DND-41 (cell line): ENCODE data around the gene GPAT3.

Experiments used
- ATAC-seq: fragments of 200-7000 bp; cut with Tn5 transposase; 3 replicates; pipeline ENCODE4 v1.9.1; 2021; ENCODE audit warnings: low read depth; ENCODE audit not compliant: insufficient read depth
- DNase-seq: peaks from one replicate; pipeline ENCODE4 v3.0.0-alpha.2; 2020
- H2AFZ ChIP-seq: 2 replicates; pipeline ENCODE4 v1.6.0; 2012; ENCODE audit warnings: low read depth, low read length
- H3K27ac ChIP-seq: 2 replicates; pipeline ENCODE4 v1.5.1; 2012; ENCODE audit warnings: low read length, inconsistent platforms
- H3K27me3 ChIP-seq: fragments of 200-600 bp; sonication (generic); 2 replicates; pipeline ENCODE4 v1.6.0; 2012; ENCODE audit warnings: low read length, mild to moderate bottlenecking, inconsistent platforms; ENCODE audit not compliant: insufficient read depth, poor library complexity
- H3K36me3 ChIP-seq: 2 replicates; pipeline ENCODE4 v1.5.1; 2012; ENCODE audit warnings: low read length, inconsistent platforms; ENCODE audit not compliant: insufficient read depth
- H3K4me1 ChIP-seq: 2 replicates; pipeline ENCODE4 v1.5.1; 2012; ENCODE audit warnings: mild to moderate bottlenecking, low read length; ENCODE audit not compliant: insufficient read depth
- H3K4me2 ChIP-seq: 2 replicates; pipeline ENCODE4 v1.6.0; 2012; ENCODE audit warnings: mild to moderate bottlenecking, moderate library complexity, low read length, inconsistent platforms; ENCODE audit not compliant: insufficient read depth
- H3K4me3 ChIP-seq, 2 experiments: fragments of 200-600 bp in 1 of 2; shearing (Covaris generic) in 1 of 2; 2 replicates each; pipeline ENCODE4 v1.5.1; 2012 to 2016; ENCODE audit warnings: inconsistent platforms in 2 of 2, low read length in 2 of 2, mild to moderate bottlenecking in 2 of 2, low read depth in 1 of 2, moderate library complexity in 1 of 2
- H3K79me2 ChIP-seq: 2 replicates; pipeline ENCODE4 v1.6.0; 2012; ENCODE audit warnings: low read length, inconsistent platforms; ENCODE audit not compliant: insufficient read depth
- H3K9ac ChIP-seq: 2 replicates; pipeline ENCODE4 v1.6.0; 2012; ENCODE audit warnings: low read depth, mild to moderate bottlenecking, inconsistent platforms, low read length, moderate library complexity
- H3K9me3 ChIP-seq: 2 replicates; pipeline ENCODE4 v1.5.1; 2012; ENCODE audit warnings: low read length, moderate library complexity, mild to moderate bottlenecking, inconsistent platforms; ENCODE audit not compliant: insufficient read depth, severe bottlenecking
- H4K20me1 ChIP-seq: 2 replicates; pipeline ENCODE4 v1.6.0; 2012; ENCODE audit warnings: low read length; ENCODE audit not compliant: insufficient read depth
- EZH2 ChIP-seq: IDR thresholded peaks from 3 replicates; pipeline ENCODE4 v1.6.1; 2012; ENCODE audit warnings: borderline replicate concordance, low read depth, mild to moderate bottlenecking, moderate library complexity, low read length, inconsistent platforms; ENCODE audit not compliant: severe bottlenecking
- TF ChIP-seq, protein P1 (sequence below): IDR thresholded peaks from 2 replicates; pipeline ENCODE4 v1.5.1; 2012; ENCODE audit warnings: borderline replicate concordance, low read length, moderate library complexity, mild to moderate bottlenecking; ENCODE audit not compliant: poor library complexity, severe bottlenecking; ENCODE audit errors: extremely low read depth

Gene GPAT3

DNA sequence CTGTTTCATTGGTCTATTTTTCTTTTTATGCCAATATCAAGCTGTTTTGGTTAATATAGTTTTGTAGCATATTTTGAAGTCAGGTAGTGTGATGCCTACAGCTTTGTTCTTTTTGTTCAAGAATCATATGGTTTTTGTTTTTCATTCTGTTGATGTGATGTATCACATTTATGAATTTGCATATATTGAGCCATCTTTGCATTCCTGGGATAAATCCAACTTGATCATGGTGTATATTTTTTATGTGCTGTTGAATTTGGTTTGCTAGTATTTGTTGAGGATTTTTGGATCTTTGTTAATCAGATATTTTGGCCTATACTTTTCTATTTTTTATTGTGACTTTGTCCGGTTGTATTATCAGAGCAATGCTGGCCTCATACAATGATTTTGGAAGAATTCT is 74.8 kb downstream of the GPAT3 start:
- Histone ChIP-seq H3K4me3 (no peak overlapping the region), H3K79me2 (no peaks in the 10 kb centered on the region), H3K4me2 (no peak overlapping the region), H3K36me3 (no peaks in the 10 kb centered on the region), H3K9ac (no peak overlapping the region), H2AFZ (no peak overlapping the region), H3K9me3 (peaks cover 9% of the 10 kb centered on the region), H4K20me1 (no peaks in the 10 kb centered on the region), H3K27ac (no peak overlapping the region), H3K27me3 (no peaks in the 10 kb centered on the region), H3K4me1 (no peaks in the 10 kb centered on the region)
- no peak for ATAC-seq
- TF ChIP-seq, protein P1, sequence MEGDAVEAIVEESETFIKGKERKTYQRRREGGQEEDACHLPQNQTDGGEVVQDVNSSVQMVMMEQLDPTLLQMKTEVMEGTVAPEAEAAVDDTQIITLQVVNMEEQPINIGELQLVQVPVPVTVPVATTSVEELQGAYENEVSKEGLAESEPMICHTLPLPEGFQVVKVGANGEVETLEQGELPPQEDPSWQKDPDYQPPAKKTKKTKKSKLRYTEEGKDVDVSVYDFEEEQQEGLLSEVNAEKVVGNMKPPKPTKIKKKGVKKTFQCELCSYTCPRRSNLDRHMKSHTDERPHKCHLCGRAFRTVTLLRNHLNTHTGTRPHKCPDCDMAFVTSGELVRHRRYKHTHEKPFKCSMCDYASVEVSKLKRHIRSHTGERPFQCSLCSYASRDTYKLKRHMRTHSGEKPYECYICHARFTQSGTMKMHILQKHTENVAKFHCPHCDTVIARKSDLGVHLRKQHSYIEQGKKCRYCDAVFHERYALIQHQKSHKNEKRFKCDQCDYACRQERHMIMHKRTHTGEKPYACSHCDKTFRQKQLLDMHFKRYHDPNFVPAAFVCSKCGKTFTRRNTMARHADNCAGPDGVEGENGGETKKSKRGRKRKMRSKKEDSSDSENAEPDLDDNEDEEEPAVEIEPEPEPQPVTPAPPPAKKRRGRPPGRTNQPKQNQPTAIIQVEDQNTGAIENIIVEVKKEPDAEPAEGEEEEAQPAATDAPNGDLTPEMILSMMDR = no peak
- TF ChIP-seq EZH2 = no peak
- DNase-seq = no peak

DNA sequence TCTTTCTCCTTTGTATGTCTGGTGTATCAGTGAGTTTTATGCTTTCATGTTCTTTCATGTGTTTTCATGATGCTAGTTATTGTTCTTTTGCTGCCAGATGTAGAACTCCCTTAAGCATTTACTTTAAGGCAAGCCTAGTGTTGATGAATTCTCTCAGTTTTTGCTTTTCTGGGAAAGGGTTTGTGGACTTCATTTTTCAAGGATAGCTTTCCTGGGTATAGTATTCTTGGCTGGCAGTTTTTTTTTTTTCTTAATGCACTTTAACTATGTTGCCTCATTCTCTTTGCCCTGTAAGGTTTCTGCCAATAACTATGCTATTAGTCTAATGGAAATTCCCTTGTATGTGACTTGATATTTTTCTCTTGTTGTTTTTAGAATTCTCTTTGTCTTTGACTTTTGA is 77.1 kb downstream of the GPAT3 start:
- no peak for ATAC-seq
- H3K36me3 ChIP-seq = no peaks in the 10 kb centered on the region
- H3K27ac ChIP-seq = no peak overlapping the region

DNA sequence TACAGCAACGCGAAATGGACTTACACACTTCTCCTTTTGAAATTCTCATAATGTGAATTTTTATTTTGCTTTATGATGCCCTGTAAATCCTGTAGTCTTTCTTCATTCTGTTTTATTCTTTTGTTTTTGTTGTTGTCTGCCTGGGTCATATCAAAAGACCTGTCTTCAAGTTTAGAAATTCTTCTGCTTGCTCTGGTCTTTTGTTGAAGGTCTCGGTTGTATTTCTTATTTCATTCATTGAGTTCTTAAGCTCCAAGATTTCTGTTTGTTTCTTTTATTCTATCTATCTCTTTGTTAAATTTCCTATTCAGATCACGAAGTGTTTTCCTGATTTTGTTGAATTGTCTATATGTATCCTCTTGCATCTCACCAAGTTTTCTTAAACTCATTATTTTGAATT is 78.1 kb downstream of the GPAT3 start:
- Histone ChIP-seq H3K27me3 (peaks cover 3% of the 10 kb centered on the region), H3K4me1 (no peaks in the 10 kb centered on the region), H3K9me3 (peaks cover 9% of the 10 kb centered on the region), H3K79me2 (no peaks in the 10 kb centered on the region), H2AFZ (no peak overlapping the region), H3K9ac (no peak overlapping the region), H3K4me2 (no peak overlapping the region), H3K36me3 (no peaks in the 10 kb centered on the region), H3K27ac (no peak overlapping the region), H3K4me3 (no peak overlapping the region), H4K20me1 (no peaks in the 10 kb centered on the region)
- no peak for TF ChIP-seq EZH2
- TF ChIP-seq, protein P1 = no peak
- no peak for DNase-seq
- ATAC-seq = no peak

More for the DNA sequence above, 77.1 kb downstream of the GPAT3 start:
- TF ChIP-seq EZH2 = no peak
- TF ChIP-seq, protein P1 = no peak
- H3K4me2 ChIP-seq = no peak overlapping the region
- no peak for DNase-seq
- H3K9ac ChIP-seq = no peak overlapping the region
- H3K4me1 ChIP-seq = no peaks in the 10 kb centered on the region
- peaks cover 9% of the 10 kb centered on the region for H3K9me3 ChIP-seq
- H2AFZ ChIP-seq = no peak overlapping the region
- no peaks in the 10 kb centered on the region for H4K20me1 ChIP-seq
- H3K27me3 ChIP-seq = peaks cover 3% of the 10 kb centered on the region
- H3K4me3 ChIP-seq = no peak overlapping the region
- no peaks in the 10 kb centered on the region for H3K79me2 ChIP-seq

DNA sequence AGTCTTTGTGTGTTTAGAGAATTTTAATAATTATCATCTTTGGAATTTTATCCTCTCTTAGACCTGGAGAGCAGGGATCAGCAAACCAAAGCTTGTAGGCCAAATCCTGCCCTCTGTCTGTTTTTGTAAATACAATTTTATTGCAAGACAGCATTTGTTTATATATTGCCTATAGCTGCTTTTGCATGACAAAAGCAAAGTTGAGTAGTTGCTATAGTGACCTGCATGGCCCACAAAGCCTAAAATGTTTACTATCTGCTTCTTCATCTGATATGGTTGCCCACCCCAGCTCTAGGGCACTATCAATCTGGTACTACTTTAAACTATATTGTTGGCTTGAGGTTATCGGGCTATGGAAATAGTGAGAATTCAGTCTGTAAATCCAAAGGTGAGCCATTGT is 80.3 kb downstream of the GPAT3 start:
- Histone ChIP-seq H3K27me3 (peaks cover 3% of the 10 kb centered on the region), H3K4me2 (no peak overlapping the region)
- ATAC-seq = no peak

More for the DNA sequence above, 80.3 kb downstream of the GPAT3 start:
- H4K20me1 ChIP-seq = no peaks in the 10 kb centered on the region
- no peak overlapping the region for H3K27ac ChIP-seq
- no peaks in the 10 kb centered on the region for H3K4me1 ChIP-seq
- no peak for DNase-seq
- no peak overlapping the region for H3K9ac ChIP-seq
- H3K36me3 ChIP-seq = no peaks in the 10 kb centered on the region
- peaks cover 10% of the 10 kb centered on the region for H3K9me3 ChIP-seq
- no peak overlapping the region for H2AFZ ChIP-seq
- H3K79me2 ChIP-seq = no peaks in the 10 kb centered on the region
- H3K4me3 ChIP-seq = no peak overlapping the region
- TF ChIP-seq EZH2 = no peak
- TF ChIP-seq, protein P1 = no peak
